Right atrium auricular region (tissue), 2 donors: ENCODE measurements around the gene FBLN5. TPM values are rescaled to one million over a fixed set of nuclear protein-coding genes. Genes with fewer than 3 reads are reported as not detected.
A peak's percentile ranks its signal among the peaks of the same experiment; 100 is the strongest.

Experiments
- DNase-seq: peaks from one replicate; pipeline ENCODE4 v3.0.0-alpha.2; 2019; ENCODE audit warnings: low spot score
- H3K27ac ChIP-seq, 2 donors: fragments of 200-600 bp; sonication (generic); 1 replicate in 1 of 2; 2 replicates in 1 of 2; pipeline ENCODE4 v1.5.1; 2016 to 2019
- H3K27me3 ChIP-seq, 2 donors: fragments of 200-600 bp; sonication (generic); one replicate each; pipeline versions ENCODE4 v1.5.1 to v1.6.0; 2017 to 2019
- H3K36me3 ChIP-seq: fragments of 200-600 bp; sonication (generic); one replicate; pipeline ENCODE4 v1.5.1; 2016
- H3K4me1 ChIP-seq, 2 donors: fragments of 200-600 bp; sonication (generic); one replicate each; pipeline versions ENCODE4 v1.5.1 to v1.6.0; 2017 to 2019
- H3K4me3 ChIP-seq, 2 donors: fragments of 200-600 bp; sonication (generic); 1 replicate in 1 of 2; 2 replicates in 1 of 2; pipeline ENCODE4 v1.5.1; 2017 to 2019; ENCODE audit warnings: mild to moderate bottlenecking in 1 of 2, moderate library complexity in 1 of 2
- H3K9me3 ChIP-seq, 2 donors: fragments of 200-600 bp; sonication (generic); one replicate each; pipeline ENCODE4 v1.5.1; 2019
- CTCF ChIP-seq, 2 donors: fragments of 200-600 bp; sonication (generic); IDR thresholded peaks; one replicate each; pipeline ENCODE4 v1.5.1; 2019; ENCODE audit warnings: antibody characterized with exemption in 2 of 2
- total RNA-seq, 2 donors: library from RNA; depleted of rRNA; stranded (reverse); fragments of >200 nt; gene quantifications; one replicate each; pipeline ENCODE4 v1.1.0, GENCODE V29; 2016

FBLN5 gene
- total RNA-seq, 2 donors from 2014 or later: 125 to 132 TPM

DNA sequence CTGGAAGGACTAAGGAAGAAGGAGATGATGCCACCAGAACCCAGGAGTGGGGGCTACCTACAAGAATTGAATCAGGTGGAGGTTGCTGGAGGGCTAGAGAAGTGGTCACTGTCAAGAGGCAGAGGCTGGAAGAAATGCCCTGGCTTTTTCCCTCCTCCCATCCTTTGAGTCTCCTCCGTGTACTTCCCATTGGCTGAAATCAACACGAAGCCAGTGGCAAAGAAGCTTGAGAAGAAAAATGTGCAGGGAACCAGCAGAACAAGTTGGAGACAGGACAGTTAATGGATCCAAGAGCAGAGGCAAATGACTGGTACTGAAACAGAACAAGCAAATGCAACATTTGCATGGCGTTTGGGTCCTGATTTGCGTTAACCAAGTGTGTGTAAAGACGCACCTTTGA, 9.1 kb upstream of the FBLN5 start:
- TF ChIP-seq CTCF (IDR thresholded peaks at IDR 0.05): no peak
- DNase-seq: no peak
- Histone ChIP-seq H3K27ac (no peak overlapping the region), H3K4me1 (no peaks in the 10 kb centered on the region), H3K36me3 (no peaks in the 10 kb centered on the region), H3K27me3 (no peaks in the 10 kb centered on the region), H3K4me3 (no peak overlapping the region), H3K9me3 (no peaks in the 10 kb centered on the region)

- DNase-seq: no peak
- no peak overlapping the region for H3K4me3 ChIP-seq
- no peak for TF ChIP-seq CTCF (IDR thresholded peaks at IDR 0.05)
- no peaks in the 10 kb centered on the region for H3K36me3 ChIP-seq
- H3K27me3 ChIP-seq: no peaks in the 10 kb centered on the region
- no peaks in the 10 kb centered on the region for H3K4me1 ChIP-seq
- H3K9me3 ChIP-seq: no peaks in the 10 kb centered on the region
- no peak overlapping the region for H3K27ac ChIP-seq
These were observed 7.7 kb upstream of the FBLN5 start for GRCh38 chr14:91955168-91955567.

GRCh38 chr14:91953170-91953985, 5.9 kb upstream of the FBLN5 start:
- DNase-seq: no peak
- Histone ChIP-seq H3K27ac (no peak overlapping the region), H3K36me3 (no peaks in the 10 kb centered on the region), H3K4me3 (no peak overlapping the region), H3K27me3 (no peaks in the 10 kb centered on the region), H3K9me3 (no peaks in the 10 kb centered on the region), H3K4me1 (no peaks in the 10 kb centered on the region)
- no peak for TF ChIP-seq CTCF (IDR thresholded peaks at IDR 0.05)

DNA sequence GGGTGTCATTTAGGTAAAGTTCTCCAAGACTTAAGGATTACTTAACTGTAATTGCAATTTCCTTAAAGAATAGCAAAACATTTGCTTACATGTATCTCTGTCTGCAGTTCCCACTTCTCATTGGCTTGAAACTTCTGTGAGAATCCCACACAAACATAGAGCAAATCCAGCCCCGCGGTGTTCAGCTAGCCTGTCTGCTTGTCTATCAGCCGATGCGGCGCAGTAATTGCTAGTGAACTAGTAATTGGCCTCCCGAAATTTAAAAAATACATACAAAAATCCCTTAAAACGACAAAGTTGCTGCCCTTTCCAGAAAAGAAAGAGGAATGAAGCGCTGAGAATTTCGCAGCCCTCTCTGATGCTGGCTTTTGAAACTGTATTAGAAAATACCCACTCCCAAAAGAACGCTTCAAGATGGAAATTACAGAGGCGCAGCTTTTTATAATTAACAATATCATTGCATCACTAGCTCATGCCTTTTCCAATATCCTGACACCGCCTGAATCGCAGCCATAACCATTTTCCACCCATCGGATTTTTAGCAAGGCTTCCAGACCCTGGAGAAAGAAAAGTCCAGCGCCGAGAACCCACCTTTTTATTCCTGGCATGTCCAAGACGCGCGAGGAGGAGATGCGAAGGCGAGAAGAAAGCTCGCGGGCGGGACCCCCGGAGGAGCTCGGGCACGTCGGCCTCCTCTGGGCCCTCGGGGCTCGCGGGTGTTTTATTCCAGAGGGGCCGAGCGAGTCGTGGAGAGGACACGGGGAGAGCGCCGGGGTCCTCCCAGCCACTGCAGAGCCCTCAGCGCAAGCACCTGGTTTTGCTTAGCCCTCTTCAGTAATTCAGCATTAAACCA, 646 bp downstream of the FBLN5 start:
- Histone ChIP-seq H3K36me3 (no peaks in the 10 kb centered on the region), H3K4me1 (peaks cover 0 to 4% of the 10 kb centered on the region in 2 donors), H3K9me3 (no peaks in the 10 kb centered on the region), H3K27me3 (no peaks in the 10 kb centered on the region), H3K27ac (peak overlapping the region; percentile 73 to 76), H3K4me3 (peak overlapping the region; percentile 47 to 56)
- DNase-seq: peak; percentile 59
- no peak for TF ChIP-seq CTCF (IDR thresholded peaks at IDR 0.05)

DNA sequence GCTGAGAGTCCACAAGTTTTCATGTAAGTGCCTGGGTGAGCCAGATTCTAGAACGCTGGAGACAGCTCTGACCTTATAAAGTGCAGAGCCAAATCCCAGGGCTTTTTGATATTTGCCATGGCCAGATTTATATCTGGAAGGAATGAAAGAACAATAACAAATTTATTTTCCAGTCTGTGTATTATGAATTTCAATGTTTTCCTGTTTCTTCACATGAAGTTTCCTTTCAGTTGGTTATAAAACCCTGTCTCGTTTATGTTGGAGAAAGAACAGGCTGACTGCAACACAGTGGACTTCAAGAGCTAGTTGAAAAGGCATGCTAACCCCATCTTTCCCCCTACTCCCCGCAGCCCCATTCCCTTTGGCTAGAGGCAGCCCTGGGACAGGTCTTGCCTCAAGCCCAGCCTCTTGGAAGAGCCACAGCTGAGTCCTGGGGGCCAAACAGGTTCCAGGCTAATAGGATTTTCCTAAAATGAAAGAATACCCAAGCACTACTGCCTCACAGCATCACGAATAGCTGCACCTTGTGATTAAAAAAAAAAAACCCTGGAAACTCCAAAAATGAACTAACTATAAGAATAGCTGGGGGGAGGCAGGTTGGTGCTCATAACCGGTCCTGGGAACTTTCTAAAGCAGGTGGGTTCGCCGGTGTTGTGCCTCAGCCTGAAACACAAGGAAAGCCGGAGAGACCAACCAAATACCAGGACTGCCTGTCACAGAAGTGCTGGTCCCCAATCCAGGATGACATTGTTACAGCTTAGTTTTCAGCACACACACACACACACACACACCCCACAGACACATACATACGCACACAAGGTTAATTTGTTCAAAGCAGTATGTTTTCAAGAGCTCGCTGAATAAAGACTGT, 1.5 kb downstream of the FBLN5 start:
- peak overlapping the region; percentile 47 to 56 for H3K4me3 ChIP-seq
- H3K27ac ChIP-seq: peak overlapping the region; percentile 73 to 76
- H3K9me3 ChIP-seq: no peaks in the 10 kb centered on the region
- no peak for TF ChIP-seq CTCF (IDR thresholded peaks at IDR 0.05)
- H3K4me1 ChIP-seq: peaks cover 0 to 4% of the 10 kb centered on the region in 2 donors
- H3K36me3 ChIP-seq: no peaks in the 10 kb centered on the region
- DNase-seq: peak; percentile 47
- no peaks in the 10 kb centered on the region for H3K27me3 ChIP-seq
